SK-N-SH treated with all-trans-retinoic acid at 6 μM for 48 hours (cell line): Measurements from ENCODE around the gene PPP1R36.

Source experiments
- CSDC2 ChIP-seq: fragments of 250-450 bp; sonication (Bioruptor Pico); IDR thresholded peaks from 2 replicates; pipeline ENCODE4 v1.5.0; 2020; ENCODE audit warnings: mild to moderate bottlenecking, moderate library complexity
- ZFP3 ChIP-seq: fragments of 250-450 bp; sonication (Bioruptor Pico); IDR thresholded peaks from 2 replicates; pipeline ENCODE4 v1.5.0; 2020; ENCODE audit warnings: mild to moderate bottlenecking, moderate library complexity
- ZFP30 ChIP-seq: fragments of 450-650 bp; formaldehyde crosslinking; IDR thresholded peaks from 2 replicates; pipeline ENCODE4 v1.5.0; 2022; ENCODE audit warnings: mild to moderate bottlenecking, moderate library complexity

DNA sequence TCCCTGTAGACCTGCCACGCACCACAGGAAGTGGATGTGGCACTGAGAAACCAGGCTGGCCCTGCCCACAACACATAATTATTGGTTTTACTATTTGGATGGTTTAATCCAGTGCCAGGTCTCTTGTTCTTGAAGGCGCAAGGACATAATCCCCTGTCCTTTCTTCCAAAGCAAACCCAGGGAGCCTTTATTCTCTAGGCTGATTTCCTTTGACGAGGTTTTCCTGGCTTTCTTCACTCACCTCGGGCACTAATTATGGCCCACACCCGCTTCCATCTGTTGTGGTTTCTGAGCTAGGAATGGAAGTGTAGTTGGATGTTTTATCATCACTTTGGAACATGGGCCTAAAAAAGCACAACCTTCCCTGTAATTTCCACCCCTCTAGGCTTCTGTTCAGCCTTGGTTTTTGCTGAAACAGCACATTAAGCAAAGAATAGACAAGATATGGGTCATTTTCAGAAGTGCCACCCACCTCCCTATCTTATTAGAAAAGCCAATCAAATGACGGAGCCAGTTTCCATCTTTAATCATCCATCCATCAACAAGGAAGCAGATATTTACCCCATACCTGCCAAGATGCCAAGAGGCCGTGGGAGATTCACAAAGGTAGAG lies 73.9 kb downstream of the PPP1R36 start:
- no peak for TF ChIP-seq ZFP30 (CRISPR knock-in tag)
- TF ChIP-seq ZFP3 (CRISPR knock-in tag): no peak
- no peak for TF ChIP-seq CSDC2
